ENCODE results near the gene FAM210A. TPM values are rescaled to one million over a fixed set of nuclear protein-coding genes. Genes with fewer than 3 reads are reported as not detected.
A peak's percentile ranks its signal among the peaks of the same experiment; 100 is the strongest.

Gene FAM210A
- total RNA-seq, 1 donor from 2014 or later = 29.8 TPM

DNA sequence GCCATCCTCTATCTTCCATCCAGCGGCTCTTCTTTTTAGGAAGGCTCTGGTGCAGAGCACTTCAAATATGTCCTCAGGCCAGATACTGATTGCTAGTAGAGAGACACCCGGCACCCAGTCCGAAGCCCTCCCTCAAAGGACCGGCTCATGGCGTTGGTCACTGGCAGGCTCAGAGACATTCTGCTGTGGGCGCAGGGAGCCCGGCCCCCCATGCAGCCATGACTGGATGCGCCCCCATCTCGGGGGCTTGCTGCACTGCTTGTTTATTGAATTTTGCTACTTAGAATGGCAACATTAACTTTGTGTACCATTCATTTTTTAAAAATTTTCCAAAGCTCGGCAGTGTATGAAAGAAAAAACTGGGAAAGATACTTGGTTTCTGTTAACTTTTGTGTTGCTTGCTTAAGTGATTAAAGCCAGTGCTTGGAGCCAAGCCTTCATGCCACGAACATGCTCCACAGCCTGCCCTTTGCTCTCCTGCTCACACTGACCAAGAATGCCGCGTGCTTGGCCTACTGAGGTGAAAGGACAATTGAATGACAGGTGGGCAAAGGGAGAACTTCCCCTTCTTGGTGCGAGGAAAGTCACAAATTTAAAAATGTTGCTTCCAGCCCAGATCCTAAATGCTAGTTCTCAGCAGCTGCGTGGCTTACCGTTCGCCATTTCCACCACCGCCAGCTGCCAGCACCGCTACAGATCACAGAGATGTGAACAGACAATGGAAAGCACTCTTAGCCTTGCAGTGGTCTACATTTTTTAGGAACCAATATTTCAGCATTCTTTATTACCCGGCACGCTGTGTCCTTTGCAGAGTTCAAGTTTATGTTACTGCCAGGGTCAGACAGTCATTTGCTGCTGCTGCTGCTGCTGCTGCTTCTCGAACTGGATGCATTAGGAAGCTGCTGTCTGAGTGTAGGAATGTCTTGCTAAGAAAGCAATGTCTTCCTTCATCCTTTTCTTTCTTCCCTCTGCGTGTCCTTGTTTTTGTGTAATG, 76.7 kb downstream of the FAM210A start:
- FAIRE-seq = no peak
- no peak for DNase-seq (ENCODE audit: low spot score in 2 of 2)

- DNase-seq (ENCODE audit: low spot score in 2 of 2) (no peak), FAIRE-seq (no peak)
Observed at GRCh38 chr18:13647761-13648160, 78.6 kb downstream of the FAM210A start.

DNA sequence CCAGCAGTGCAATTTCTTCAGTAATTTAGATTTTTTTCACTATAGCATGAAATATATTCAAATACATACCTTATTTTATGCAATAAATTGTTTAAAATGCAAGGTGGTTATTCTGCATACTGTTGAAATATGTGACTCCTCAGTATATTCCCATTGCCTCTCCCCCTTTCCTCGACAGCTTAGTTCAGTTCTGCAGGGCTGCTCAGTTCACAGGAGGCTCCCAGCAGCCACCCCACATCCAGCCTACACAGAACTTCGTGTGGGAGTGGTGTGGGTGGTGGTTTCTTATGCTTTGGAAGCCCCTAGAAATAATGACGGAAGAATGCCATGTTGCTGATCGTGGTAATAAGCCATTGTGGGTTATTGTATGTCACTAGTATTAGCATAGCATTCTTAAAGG, 79.7 kb downstream of the FAM210A start:
- DNase-seq (ENCODE audit: low spot score in 2 of 2) = no peak
- no peak for FAIRE-seq

- DNase-seq (ENCODE audit: low spot score in 2 of 2) (no peak), FAIRE-seq (no peak)
Observed at GRCh38 chr18:13645093-13645492, 81.3 kb downstream of the FAM210A start.

DNA sequence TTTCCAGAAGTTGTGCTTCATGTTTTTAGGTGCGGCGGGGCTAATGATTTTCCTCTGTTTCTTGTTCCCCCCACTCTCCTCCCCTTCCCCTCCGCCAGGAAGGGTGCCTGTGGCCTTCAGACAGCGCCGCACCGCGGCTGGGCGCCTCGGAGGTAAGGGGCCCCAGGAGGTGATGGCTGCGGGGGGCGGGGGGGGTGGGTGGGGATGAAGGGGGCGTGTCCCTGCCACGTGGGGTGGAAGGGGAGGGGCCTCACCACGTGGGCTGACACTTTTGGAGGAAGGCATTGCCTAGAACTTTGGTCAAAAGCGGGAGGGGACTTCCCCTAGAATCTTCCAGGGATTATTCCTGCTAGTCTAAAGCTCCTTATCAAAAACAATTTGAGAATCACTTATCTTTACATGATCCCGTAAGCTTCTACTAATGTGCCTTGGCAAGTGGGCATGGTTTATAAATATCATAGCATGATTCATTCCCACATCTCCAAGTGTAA, 83.1 kb downstream of the FAM210A start:
- peak in 1 of 2 donors; percentile 26 for DNase-seq (ENCODE audit: low spot score in 2 of 2)

DNA sequence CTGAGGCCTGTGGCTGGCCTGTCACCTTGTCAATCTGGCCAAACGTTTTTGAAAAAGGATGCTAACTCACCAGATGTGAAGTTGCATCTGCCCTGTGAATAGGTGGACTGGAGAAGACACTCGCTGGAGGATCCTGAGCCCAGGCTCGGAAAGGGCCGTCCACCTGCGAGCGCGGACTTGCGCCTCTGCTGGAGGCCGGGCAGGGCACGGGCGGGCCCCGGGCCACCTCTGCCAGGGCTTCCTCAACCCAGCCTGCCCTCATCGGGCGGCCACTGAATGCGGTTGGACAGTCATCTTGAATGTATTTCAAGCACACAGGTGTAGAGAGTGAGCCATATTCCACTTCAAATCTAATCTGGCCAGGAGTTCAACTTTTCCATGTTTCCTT, 83.9 kb downstream of the FAM210A start:
- DNase-seq (ENCODE audit: low spot score in 2 of 2) = no peak
- FAIRE-seq = no peak

More for the DNA sequence above, 83.1 kb downstream of the FAM210A start:
- no peak for FAIRE-seq

DNA sequence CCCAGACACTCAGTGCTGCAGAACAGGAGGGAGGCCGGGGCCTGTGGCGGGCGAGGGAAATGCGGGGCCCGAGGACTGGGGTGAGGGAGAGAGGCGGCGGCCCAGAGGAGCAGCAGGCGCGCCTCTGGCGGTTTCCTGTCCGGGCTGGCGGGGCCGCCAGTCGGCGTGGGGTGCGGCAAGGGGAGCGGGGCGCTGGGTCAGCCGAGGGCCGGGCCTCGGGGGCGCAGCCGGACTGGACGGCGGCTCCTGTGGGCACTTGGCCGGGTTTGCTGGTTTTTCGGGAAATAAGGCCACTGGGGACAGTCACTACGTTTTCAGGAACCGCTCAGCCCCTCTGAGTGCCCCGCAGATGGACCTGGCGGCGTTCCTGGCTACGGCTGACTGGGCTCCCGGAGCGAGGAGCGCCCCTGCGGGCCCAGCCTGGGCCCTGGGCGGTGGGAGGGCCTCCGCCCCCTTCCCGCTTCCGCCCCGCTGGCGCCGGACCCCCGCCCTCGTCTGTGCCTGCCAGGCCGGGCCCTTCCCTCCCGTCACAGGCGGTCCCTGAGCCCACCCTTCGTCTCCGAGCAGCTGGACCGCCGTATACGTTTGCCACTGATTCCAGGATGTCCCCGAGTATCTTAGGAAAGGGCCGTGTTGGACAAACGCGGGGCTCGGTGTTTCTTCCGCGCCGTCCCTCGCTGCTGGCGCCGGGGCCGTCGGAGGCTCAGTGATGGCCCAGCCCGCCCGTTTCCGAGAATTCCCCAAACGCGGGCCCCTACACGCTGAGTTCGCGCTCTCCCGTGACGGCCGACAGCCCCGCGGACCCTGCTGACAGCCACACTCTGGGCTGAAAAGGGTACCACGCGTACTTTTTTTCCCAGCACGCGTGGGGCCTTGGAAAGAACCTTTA, 84.6 kb downstream of the FAM210A start:
- DNase-seq (ENCODE audit: low spot score in 2 of 2) = peak in 1 of 2 donors; percentile 55
- FAIRE-seq = no peak

DNA sequence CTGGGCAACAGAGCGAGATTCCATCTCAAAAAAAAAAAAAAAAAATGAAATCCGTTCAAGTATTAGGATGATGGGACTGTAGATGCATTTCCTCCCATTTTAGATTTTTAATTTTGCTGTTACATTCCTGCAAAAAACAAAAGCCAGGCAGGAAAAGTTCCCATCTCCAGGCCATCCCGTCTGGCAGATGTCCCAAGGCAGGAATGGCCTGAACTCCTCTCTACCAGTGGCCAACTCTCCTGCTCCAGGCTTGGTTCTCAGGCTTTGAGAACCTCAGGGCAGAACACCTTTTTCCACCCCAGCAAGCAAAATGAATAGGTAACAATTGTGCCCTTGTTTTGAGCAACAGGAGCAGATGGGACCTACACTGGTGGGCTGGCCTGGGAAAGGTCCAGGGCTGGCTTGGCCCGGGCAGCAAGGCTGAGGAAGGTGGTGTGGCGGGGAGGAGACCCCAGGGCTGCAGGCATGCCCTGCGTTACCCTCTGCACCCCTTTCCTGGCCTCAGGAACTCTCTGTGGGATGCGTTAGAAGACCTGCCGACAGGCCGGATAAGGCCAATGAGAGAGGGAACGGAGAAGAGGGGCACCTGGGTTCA, 86.0 kb downstream of the FAM210A start:
- DNase-seq (ENCODE audit: low spot score in 2 of 2) (no peak), FAIRE-seq (no peak)

GRCh38 chr18:13638719-13639595, 87.4 kb downstream of the FAM210A start:
- DNase-seq (ENCODE audit: low spot score in 2 of 2) = no peak

GRCh38 chr18:13635046-13635445, 91.3 kb downstream of the FAM210A start:
- DNase-seq (ENCODE audit: low spot score in 2 of 2) (no peak), FAIRE-seq (no peak)

More at GRCh38 chr18:13638719-13639595, 87.4 kb downstream of the FAM210A start:
- FAIRE-seq = no peak

- DNase-seq (ENCODE audit: low spot score in 2 of 2) (no peak), FAIRE-seq (no peak)
Observed at GRCh38 chr18:13633700-13634099, 92.7 kb downstream of the FAM210A start.

DNA sequence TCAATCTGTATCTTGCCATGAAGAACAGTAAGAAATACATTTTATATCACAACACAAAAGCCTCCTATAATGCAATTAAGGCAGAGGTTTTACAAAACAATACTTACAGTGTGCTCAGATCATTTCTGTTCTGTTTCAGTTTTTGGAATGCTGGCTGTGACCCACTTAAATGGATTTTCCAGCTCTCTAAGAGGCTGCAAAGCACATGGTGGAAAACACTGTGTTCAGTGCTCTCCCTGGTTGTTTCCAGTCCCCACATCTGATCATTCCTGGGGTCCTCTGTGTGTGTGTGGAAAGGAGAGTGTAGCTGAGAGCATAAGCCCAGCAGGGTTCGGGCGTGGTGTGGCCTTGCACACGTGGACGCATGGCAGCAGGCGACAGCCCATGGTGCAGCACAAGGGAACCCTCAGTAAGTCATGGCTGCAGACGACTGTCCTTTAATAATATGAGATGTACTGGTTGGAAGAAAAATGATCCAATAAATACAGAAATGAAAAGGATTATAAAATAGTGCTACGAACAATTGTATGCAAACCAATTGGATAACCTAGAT, 95.6 kb downstream of the FAM210A start:
- no peak for DNase-seq (ENCODE audit: low spot score in 2 of 2)
- no peak for FAIRE-seq

DNA sequence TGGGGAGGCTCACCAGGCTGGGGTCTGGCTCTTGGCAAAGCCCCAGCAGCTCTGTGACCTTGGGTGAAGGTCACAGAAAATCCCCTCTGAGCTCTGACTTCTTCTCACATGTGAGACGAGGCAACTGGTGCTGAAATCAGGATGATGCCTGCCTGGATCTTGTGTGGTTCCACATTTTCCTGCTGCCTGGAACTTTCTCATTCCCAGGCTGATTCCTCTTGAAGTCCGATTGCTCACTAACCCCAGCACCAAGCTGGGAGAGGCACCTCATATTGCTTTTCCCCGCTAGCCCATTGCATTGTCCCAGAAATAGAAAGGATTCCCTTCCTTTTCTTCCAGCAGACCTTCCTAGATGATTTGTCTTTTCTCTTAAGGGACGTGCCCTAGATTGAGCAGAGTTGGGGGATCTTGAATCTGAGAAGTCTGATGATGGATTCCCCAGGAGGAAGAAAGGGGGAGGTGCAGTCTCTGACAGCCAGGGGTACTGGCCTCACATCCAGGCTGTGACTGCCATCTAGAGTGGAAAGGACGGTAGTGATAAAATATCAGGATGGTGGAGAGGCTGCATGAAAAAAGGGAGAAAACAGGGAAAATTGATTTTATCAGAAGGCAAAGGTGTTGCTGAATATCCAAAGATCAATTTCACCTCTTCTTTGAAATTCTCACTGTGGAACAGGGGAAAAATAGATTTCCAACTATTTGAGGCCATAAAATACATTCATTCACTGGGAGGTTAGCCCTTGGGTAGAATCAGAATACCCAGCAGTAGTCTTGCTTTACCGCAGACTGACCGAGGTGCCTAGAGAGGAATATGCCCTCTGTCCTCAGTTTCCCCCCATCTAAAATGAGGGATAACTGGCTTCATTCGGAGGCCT, 96.3 kb downstream of the FAM210A start:
- DNase-seq (ENCODE audit: low spot score in 2 of 2) = peak; percentile 73 to 83
- FAIRE-seq = peak; percentile 80

DNA sequence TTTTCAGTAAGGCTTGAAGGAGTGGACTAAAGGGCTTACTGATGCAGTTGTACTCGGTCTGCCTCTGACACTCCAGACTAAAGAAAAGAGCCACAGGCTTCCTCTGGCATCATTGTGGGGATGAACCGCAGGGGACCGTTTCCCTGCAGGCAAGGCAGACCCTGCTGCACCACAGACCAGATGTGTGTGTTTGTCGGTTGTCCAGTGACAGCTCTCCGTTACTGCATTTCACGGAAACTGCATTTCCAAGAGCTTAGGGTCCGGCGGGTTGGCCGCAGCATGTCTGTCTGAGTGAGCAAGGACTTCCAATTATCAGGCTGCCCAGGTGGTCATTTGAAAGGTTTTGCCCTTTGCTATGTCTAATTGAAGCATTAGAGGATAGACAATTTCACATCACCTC, 98.1 kb downstream of the FAM210A start:
- FAIRE-seq = no peak
- DNase-seq (ENCODE audit: low spot score in 2 of 2) = no peak

- FAIRE-seq = no peak
- DNase-seq (ENCODE audit: low spot score in 2 of 2) = no peak
Observed at GRCh38 chr18:13627639-13628038, 98.7 kb downstream of the FAM210A start.

DNA sequence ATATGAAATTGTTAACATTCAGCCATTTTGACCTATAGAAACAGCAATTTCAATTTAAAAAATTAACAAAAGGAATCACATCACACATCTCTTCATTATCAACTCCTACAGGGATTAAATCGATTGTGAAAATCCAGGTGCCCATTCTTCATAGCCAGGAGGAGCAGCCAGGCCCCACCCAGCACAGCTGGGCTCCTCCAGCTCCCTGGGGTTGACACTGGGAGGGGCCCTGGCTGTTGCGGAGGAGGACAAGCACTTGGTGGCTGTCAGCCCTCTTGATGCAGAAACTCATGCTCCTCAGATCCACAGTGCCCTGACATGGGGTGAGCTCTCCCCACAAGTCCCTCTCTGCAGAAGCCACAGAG, 99.8 kb downstream of the FAM210A start:
- DNase-seq (ENCODE audit: low spot score in 2 of 2) = no peak
- FAIRE-seq = no peak

- FAIRE-seq (no peak), DNase-seq (ENCODE audit: low spot score in 2 of 2) (no peak)
Observed at GRCh38 chr18:13625843-13626543, 100.4 kb downstream of the FAM210A start.

GRCh38 chr18:13625355-13625754, 101.0 kb downstream of the FAM210A start:
- no peak for FAIRE-seq
- DNase-seq (ENCODE audit: low spot score in 2 of 2) = peak in 1 of 2 donors; percentile 8

Measured in frontal cortex (tissue), 4 donors.